ENCODE data around the gene STK11.

- TF ChIP-seq CTCF (IDR thresholded peaks at IDR 0.05; ENCODE audit: insufficient read depth, low read length) (no peak), GABPA (IDR thresholded peaks at IDR 0.05; ENCODE audit: low read depth) (peak; percentile 43; the same call in 1 of the 2 replicates), REST (IDR thresholded peaks at IDR 0.05; ENCODE audit: insufficient replicate concordance, low read depth) (no peak), POLR2AphosphoS5 (IDR thresholded peaks at IDR 0.05; ENCODE audit: low read depth) (no peak)
Measured at GRCh38 chr19:1271528-1272422, 66.2 kb downstream of the STK11 start.

Data from HL-60 (cell line).